A673 (cell line): ENCODE data around the gene PRCD. TPM values are rescaled to one million over a fixed set of nuclear protein-coding genes. Genes with fewer than 3 reads are reported as not detected.

ENCODE experiments used
- BruUV-seq: library from RNA; stranded (reverse); fragments of 400-500 nt; replicated peaks from 2 replicates; lab custom pipeline; 2021; lab: Mats Ljungman, UMichigan
- CTCF ChIA-PET: fragments of 300-600 bp; sonication (Branson Sonifier 250); formaldehyde crosslinking; loops from one replicate; lab custom pipeline; 2022; ENCODE audit warnings: antibody characterized with exemption; lab: Charles Lee
- POLR2A ChIA-PET: fragments of 300-600 bp; sonication (Branson Sonifier 250); formaldehyde crosslinking; loops from one replicate; lab custom pipeline; 2022; ENCODE audit warnings: antibody characterized with exemption; ENCODE audit not compliant: low non-redundant PET; lab: Charles Lee
- DNase-seq: peaks from one replicate; pipeline ENCODE4 v3.0.0-alpha.2; 2015; ENCODE audit warnings: low spot score
- H3K27ac ChIP-seq: fragments of 200-600 bp; sonication (generic); 2 replicates; pipeline ENCODE4 v1.5.1; 2016; ENCODE audit warnings: mixed run types, low read depth, mild to moderate bottlenecking, mixed read lengths, antibody characterized with exemption, low read length; ENCODE audit not compliant: poor library complexity, severe bottlenecking
- H3K27me3 ChIP-seq: fragments of 200-600 bp; sonication (generic); replicated peaks from 2 replicates; pipeline ENCODE4 v1.6.1; 2017; ENCODE audit warnings: mixed run types, low read depth, mild to moderate bottlenecking, mixed read lengths, antibody characterized with exemption, low read length; ENCODE audit not compliant: insufficient read depth, poor library complexity
- H3K36me3 ChIP-seq: fragments of 200-600 bp; sonication (generic); 2 replicates; pipeline ENCODE4 v1.6.1; 2016; ENCODE audit warnings: mixed run types, mild to moderate bottlenecking, mixed read lengths, antibody characterized with exemption, low read length; ENCODE audit not compliant: insufficient read depth, poor library complexity, severe bottlenecking
- H3K4me1 ChIP-seq: fragments of 200-600 bp; sonication (generic); 2 replicates; pipeline ENCODE4 v1.6.1; 2017; ENCODE audit warnings: mixed run types, mild to moderate bottlenecking, mixed read lengths, antibody characterized with exemption, low read length; ENCODE audit not compliant: insufficient read depth, poor library complexity, severe bottlenecking
- H3K4me3 ChIP-seq: fragments of 200-600 bp; sonication (generic); 2 replicates; pipeline ENCODE4 v1.5.1; 2016; ENCODE audit warnings: low read depth, mixed run types, mild to moderate bottlenecking, mixed read lengths, low read length; ENCODE audit not compliant: poor library complexity, severe bottlenecking
- H3K9me3 ChIP-seq: fragments of 200-600 bp; sonication (generic); 2 replicates; pipeline ENCODE4 v1.6.1; 2016; ENCODE audit warnings: mixed run types, low read depth, mild to moderate bottlenecking, mixed read lengths, antibody characterized with exemption, low read length; ENCODE audit not compliant: poor library complexity, severe bottlenecking
- CTCF ChIP-seq: fragments of 300-800, 200-600 bp; sonication (generic); conservative IDR thresholded peaks from 2 replicates; pipeline ENCODE4 v1.5.1; 2017; ENCODE audit warnings: low read depth, mild to moderate bottlenecking, antibody characterized with exemption, low read length, moderate library complexity, mixed read lengths
- EZH2 ChIP-seq: fragments of 200-600 bp; sonication (generic); IDR thresholded peaks from 2 replicates; pipeline ENCODE4 v1.6.1; 2017; ENCODE audit warnings: borderline replicate concordance, low read depth, mild to moderate bottlenecking, mixed read lengths, antibody characterized with exemption, low read length; ENCODE audit not compliant: poor library complexity, severe bottlenecking
- intact Hi-C: fragments of 100-400 bp; cut with micrococcal nuclease; formaldehyde crosslinking; loops from one replicate; pipeline ENCODE4 v1.10.0; 2022; ENCODE audit not compliant: unreplicated experiment
- total RNA-seq: library from RNA; stranded (reverse); gene quantifications from 2 replicates; pipeline ENCODE4 v1.2.3, GENCODE V29; 2021

The PRCD gene
- total RNA-seq, 1 experiment from 2014 or later: not detected

GRCh38 chr17:76560036-76560876 is 20.4 kb downstream of the PRCD start:
- peak overlapping the region; percentile 71 for H3K4me3 ChIP-seq
- intact Hi-C loops: loop anchor here (5.0 to 10.0 kb wide), 2 partner anchors 62 to 155 kb away; partner anchors contain the start of gene MXRA7
- no peaks in the 10 kb centered on the region for H3K27me3 ChIP-seq
- no peaks in the 10 kb centered on the region for H3K9me3 ChIP-seq
- ChIA-PET POLR2A (interaction anchor here (1.1 kb wide), 1 partner anchor 12 kb away, joined by 3 read pairs; no protein-coding TSS in a partner anchor), CTCF (interaction anchor here (0.6 kb wide), 1 partner anchor 439 kb away, joined by 6 read pairs; no protein-coding TSS in a partner anchor)
- peak overlapping the region; percentile 88 for H3K27ac ChIP-seq
- no peak for TF ChIP-seq EZH2
- no peak for TF ChIP-seq CTCF
- TSS peak; percentile 0 for BruUV-seq
- peaks cover 56% of the 10 kb centered on the region for H3K36me3 ChIP-seq
- peaks cover 34% of the 10 kb centered on the region for H3K4me1 ChIP-seq
- no peak for DNase-seq

- peak overlapping the region; percentile 88 for H3K27ac ChIP-seq
- no peak for TF ChIP-seq CTCF
- no peak for TF ChIP-seq EZH2
- peaks cover 34% of the 10 kb centered on the region for H3K4me1 ChIP-seq
- DNase-seq: no peak
- H3K36me3 ChIP-seq: peaks cover 62% of the 10 kb centered on the region
- intact Hi-C loops: loop anchor here (5.0 to 10.0 kb wide), 2 partner anchors 61 to 154 kb away; partner anchors contain the start of gene MXRA7
- peak overlapping the region; percentile 71 for H3K4me3 ChIP-seq
- CTCF ChIA-PET: interaction anchor here (0.6 to 1.5 kb wide), 2 partner anchors 38 to 440 kb away, joined by 5 to 6 read pairs; no protein-coding TSS in a partner anchor
- no TSS peak for BruUV-seq
- no peaks in the 10 kb centered on the region for H3K27me3 ChIP-seq
- POLR2A ChIA-PET: interaction anchor here (0.6 to 1.1 kb wide), 2 partner anchors 11 to 83 kb away, joined by 3 to 4 read pairs; partner anchors contain the start of gene ST6GALNAC1
- H3K9me3 ChIP-seq: no peaks in the 10 kb centered on the region
Observed at GRCh38 chr17:76560877-76561221, 21.0 kb downstream of the PRCD start.

- peak; percentile 72 for DNase-seq
- BruUV-seq: no TSS peak
Observed at GRCh38 chr17:76561332-76561731, 21.5 kb downstream of the PRCD start.

More at GRCh38 chr17:76561332-76561731, 21.5 kb downstream of the PRCD start:
- TF ChIP-seq CTCF (no peak), EZH2 (no peak)
- Histone ChIP-seq H3K4me3 (peak overlapping the region; percentile 71), H3K27me3 (no peaks in the 10 kb centered on the region), H3K36me3 (peaks cover 67% of the 10 kb centered on the region), H3K4me1 (peaks cover 34% of the 10 kb centered on the region), H3K9me3 (no peaks in the 10 kb centered on the region), H3K27ac (peak overlapping the region; percentile 88)
- intact Hi-C loops: loop anchor here (5.0 to 10.0 kb wide), 2 partner anchors 61 to 153 kb away; partner anchors contain the start of gene MXRA7
- CTCF ChIA-PET: interaction anchor here (0.8 to 1.5 kb wide), 2 partner anchors 38 to 63 kb away, joined by 4 to 5 read pairs; no protein-coding TSS in a partner anchor
- POLR2A ChIA-PET: interaction anchor here (0.6 kb wide), 1 partner anchor 82 kb away, joined by 4 read pairs; the partner anchor contains the start of gene ST6GALNAC1
